HEK293 (cell line): ENCODE results near the gene ACOT7.

Source experiments
- CTCF ChIA-PET: fragments of 350-600 bp; formaldehyde crosslinking; extraction: SDS; loops from one replicate; lab custom pipeline; 2021; ENCODE audit warnings: antibody characterized with exemption; lab: Yijun Ruan, JAX
- POLR2A ChIA-PET: fragments of 300-600 bp; formaldehyde crosslinking; extraction: SDS; loops from one replicate; lab custom pipeline; 2020; ENCODE audit warnings: antibody characterized with exemption, inconsistent platforms; lab: Yijun Ruan, JAX
- H3K27ac ChIP-seq: fragments of 200-500 bp; sonication (Bioruptor generic); 2 replicates; pipeline ENCODE4 v1.5.1; 2014; ENCODE audit warnings: low read depth, low read length, control low read depth, inconsistent platforms; ENCODE audit errors: extremely low read depth
- H3K36me3 ChIP-seq, 2 experiments: fragments of 200-500 bp in 1 of 2; sonication (Bioruptor generic) in 1 of 2; 1 replicate in 1 of 2; 2 replicates in 1 of 2; pipeline ENCODE4 v1.5.1; 2014 to 2017; ENCODE audit warnings: inconsistent platforms in 2 of 2, low read length in 2 of 2; ENCODE audit not compliant: control insufficient read depth in 2 of 2, insufficient read depth in 1 of 2
- H3K4me1 ChIP-seq: fragments of 200-500 bp; sonication (Bioruptor generic); 2 replicates; pipeline ENCODE4 v1.5.1; 2014; ENCODE audit warnings: mild to moderate bottlenecking, low read length, inconsistent platforms; ENCODE audit not compliant: control insufficient read depth, insufficient read depth
- H3K4me3 ChIP-seq: 2 replicates; pipeline ENCODE4 v1.5.1; 2011; ENCODE audit warnings: low read depth, mild to moderate bottlenecking, control low read depth, low read length, moderate library complexity
- H3K9me3 ChIP-seq: fragments of 200-500 bp; sonication (Bioruptor generic); 2 replicates; pipeline ENCODE4 v1.5.1; 2014; ENCODE audit warnings: low read depth, low read length, inconsistent platforms; ENCODE audit not compliant: control insufficient read depth, insufficient read depth
- EGR2 ChIP-seq: fragments of 450-650 bp; formaldehyde crosslinking; IDR thresholded peaks from 2 replicates; pipeline ENCODE4 v1.5.1; 2016; ENCODE audit warnings: low read depth, missing biosample characterization, missing genetic modification characterization
- FEZF1 ChIP-seq: fragments of 450-650 bp; formaldehyde crosslinking; IDR thresholded peaks from 2 replicates; pipeline ENCODE4 v1.5.1; 2016; ENCODE audit warnings: missing biosample characterization, missing genetic modification characterization
- GLIS1 ChIP-seq: fragments of 450-650 bp; formaldehyde crosslinking; IDR thresholded peaks from 2 replicates; pipeline ENCODE4 v1.5.1; 2016; ENCODE audit warnings: missing biosample characterization, missing genetic modification characterization
- KLF1 ChIP-seq: fragments of 450-650 bp; formaldehyde crosslinking; IDR thresholded peaks from 2 replicates; pipeline ENCODE4 v1.5.1; 2016; ENCODE audit warnings: missing biosample characterization, missing genetic modification characterization
- KLF16 ChIP-seq: fragments of 450-650 bp; formaldehyde crosslinking; IDR thresholded peaks from 2 replicates; pipeline ENCODE4 v1.5.1; 2017; ENCODE audit warnings: missing biosample characterization, missing genetic modification characterization
- KLF8 ChIP-seq: fragments of 450-650 bp; formaldehyde crosslinking; IDR thresholded peaks from 2 replicates; pipeline ENCODE4 v1.5.1; 2016; ENCODE audit warnings: missing biosample characterization, missing genetic modification characterization
- SCRT2 ChIP-seq: fragments of 450-650 bp; formaldehyde crosslinking; IDR thresholded peaks from 2 replicates; pipeline ENCODE4 v1.5.1; 2016; ENCODE audit warnings: missing biosample characterization, missing genetic modification characterization
- SETDB1 ChIP-seq: IDR thresholded peaks from one replicate; pipeline ENCODE4 v1.6.1; 2017; ENCODE audit warnings: mild to moderate bottlenecking, low read length, moderate library complexity, mixed read lengths; ENCODE audit not compliant: insufficient read length
- SP2 ChIP-seq: fragments of 450-650 bp; formaldehyde crosslinking; IDR thresholded peaks from 2 replicates; pipeline ENCODE4 v1.5.1; 2016; ENCODE audit warnings: missing biosample characterization, missing genetic modification characterization
- ZEB2 ChIP-seq: fragments of 450-650 bp; formaldehyde crosslinking; IDR thresholded peaks from 2 replicates; pipeline ENCODE4 v1.5.1; 2016; ENCODE audit warnings: missing biosample characterization, missing genetic modification characterization
- ZFHX2 ChIP-seq: fragments of 450-650 bp; formaldehyde crosslinking; conservative IDR thresholded peaks from 2 replicates; pipeline ENCODE4 v1.5.1; 2016; ENCODE audit warnings: missing biosample characterization, missing genetic modification characterization
- ZNF114 ChIP-seq: fragments of 450-650 bp; formaldehyde crosslinking; IDR thresholded peaks from 2 replicates; pipeline ENCODE4 v1.5.0; 2017; ENCODE audit warnings: missing biosample characterization, missing genetic modification characterization
- ZNF138 ChIP-seq: fragments of 450-650 bp; formaldehyde crosslinking; IDR thresholded peaks from 2 replicates; pipeline ENCODE4 v1.5.1; 2016; ENCODE audit warnings: missing biosample characterization, missing genetic modification characterization, borderline replicate concordance
- ZNF221 ChIP-seq: fragments of 450-650 bp; formaldehyde crosslinking; IDR thresholded peaks from 2 replicates; pipeline ENCODE4 v1.5.1; 2017; ENCODE audit warnings: missing biosample characterization, missing genetic modification characterization, borderline replicate concordance
- ZNF248 ChIP-seq: fragments of 450-650 bp; formaldehyde crosslinking; IDR thresholded peaks from 2 replicates; pipeline ENCODE4 v1.5.1; 2017; ENCODE audit warnings: missing biosample characterization, missing genetic modification characterization
- ZNF341 ChIP-seq: fragments of 450-650 bp; formaldehyde crosslinking; IDR thresholded peaks from 2 replicates; pipeline ENCODE4; 2016; ENCODE audit warnings: low read depth, missing biosample characterization, missing genetic modification characterization
- ZNF423 ChIP-seq: fragments of 450-650 bp; formaldehyde crosslinking; IDR thresholded peaks from 2 replicates; pipeline ENCODE4 v1.5.1; 2016; ENCODE audit warnings: missing biosample characterization, missing genetic modification characterization
- ZNF514 ChIP-seq: fragments of 450-650 bp; formaldehyde crosslinking; IDR thresholded peaks from 2 replicates; pipeline ENCODE4 v1.5.1; 2016; ENCODE audit warnings: missing biosample characterization, missing genetic modification characterization
- ZNF558 ChIP-seq: fragments of 450-650 bp; formaldehyde crosslinking; IDR thresholded peaks from 2 replicates; pipeline ENCODE4 v1.5.1; 2016; ENCODE audit warnings: missing biosample characterization, missing genetic modification characterization
- ZNF624 ChIP-seq: fragments of 450-650 bp; formaldehyde crosslinking; IDR thresholded peaks from 2 replicates; pipeline ENCODE4 v1.5.1; 2017; ENCODE audit warnings: missing biosample characterization, missing genetic modification characterization
- ZNF629 ChIP-seq: fragments of 450-650 bp; formaldehyde crosslinking; IDR thresholded peaks from 2 replicates; pipeline ENCODE4 v1.5.1; 2017; ENCODE audit warnings: missing biosample characterization, missing genetic modification characterization
- ZXDB ChIP-seq: fragments of 450-650 bp; formaldehyde crosslinking; IDR thresholded peaks from 2 replicates; pipeline ENCODE4 v1.5.1; 2016; ENCODE audit warnings: missing biosample characterization, missing genetic modification characterization
- TF ChIP-seq, protein P1 (sequence below): IDR thresholded peaks from 2 replicates; pipeline ENCODE4 v1.6.1; 2011; ENCODE audit warnings: mild to moderate bottlenecking, low read depth, low read length, borderline replicate concordance
- TF ChIP-seq, protein P2 (sequence below): fragments of 450-650 bp; formaldehyde crosslinking; IDR thresholded peaks from 2 replicates; pipeline ENCODE4 v1.5.1; 2016; ENCODE audit warnings: missing biosample characterization, missing genetic modification characterization
- TF ChIP-seq, protein P3 (sequence below): fragments of 450-650 bp; formaldehyde crosslinking; IDR thresholded peaks from 2 replicates; pipeline ENCODE4 v1.5.1; 2016; ENCODE audit warnings: missing biosample characterization, missing genetic modification characterization
- TF ChIP-seq, protein P4 (sequence below): fragments of 450-650 bp; formaldehyde crosslinking; IDR thresholded peaks from 2 replicates; pipeline ENCODE4 v1.5.1; 2017; ENCODE audit warnings: missing biosample characterization, missing genetic modification characterization
- TF ChIP-seq, protein P5 (sequence below): fragments of 450-650 bp; IDR thresholded peaks from 2 replicates; pipeline ENCODE4 v1.5.1; 2018; ENCODE audit warnings: missing biosample characterization, mild to moderate bottlenecking, missing genetic modification characterization
- TF ChIP-seq, protein P6 (sequence below): fragments of 450-650 bp; formaldehyde crosslinking; IDR thresholded peaks from 2 replicates; pipeline ENCODE4 v1.5.1; 2017; ENCODE audit warnings: missing biosample characterization, mild to moderate bottlenecking, missing genetic modification characterization, moderate library complexity

Gene ACOT7

DNA sequence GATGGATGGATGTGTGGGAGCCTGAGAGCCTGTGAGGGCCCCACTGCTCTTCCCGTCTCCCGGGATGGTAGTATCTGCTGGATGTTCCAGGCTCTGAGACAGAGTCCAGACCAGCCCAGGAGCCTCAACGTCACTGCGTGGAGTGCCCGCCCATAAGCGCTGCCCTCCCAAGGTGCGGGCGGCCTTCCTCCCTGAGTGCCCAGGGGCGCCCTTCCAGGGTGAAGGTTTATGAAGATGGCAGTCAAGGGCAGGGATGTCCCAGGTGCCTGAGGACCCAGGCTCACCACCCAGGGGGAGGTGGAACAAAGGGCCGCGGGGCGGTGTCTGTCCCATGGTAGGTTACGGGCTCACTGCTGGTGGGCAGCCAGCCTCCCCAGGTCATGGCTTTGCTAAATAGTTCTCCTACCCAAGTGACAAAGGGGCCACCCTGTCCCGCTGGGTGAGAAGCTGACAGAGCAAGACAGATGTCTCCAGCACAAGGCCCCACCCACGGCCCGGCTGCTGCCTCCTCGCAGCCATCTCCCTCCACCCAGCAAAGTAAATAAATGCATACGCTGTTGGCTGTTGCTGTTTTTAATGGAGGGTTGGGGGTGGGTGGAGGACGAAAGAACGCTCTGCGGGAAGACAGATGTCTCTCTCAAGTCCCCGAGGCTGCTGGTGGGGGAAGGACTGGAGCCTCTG, 123.7 kb downstream of the ACOT7 start:
- H3K4me1 ChIP-seq, result peaks cover 36% of the 10 kb centered on the region
- ChIA-PET CTCF (interaction anchor here (2.1 kb wide), 1 partner anchor 23 kb away, joined by 8 read pairs; no protein-coding TSS in a partner anchor), POLR2A (no interaction called here)
- peaks cover 0 to 14% of the 10 kb centered on the region in 2 experiments; a peak in 1 of 3 replicates for H3K36me3 ChIP-seq
- H3K27ac ChIP-seq, result no peak overlapping the region; the same call in 1 of the 2 replicates
- no peak overlapping the region for H3K4me3 ChIP-seq
- no peaks in the 10 kb centered on the region for H3K9me3 ChIP-seq
- TF ChIP-seq, protein P1, sequence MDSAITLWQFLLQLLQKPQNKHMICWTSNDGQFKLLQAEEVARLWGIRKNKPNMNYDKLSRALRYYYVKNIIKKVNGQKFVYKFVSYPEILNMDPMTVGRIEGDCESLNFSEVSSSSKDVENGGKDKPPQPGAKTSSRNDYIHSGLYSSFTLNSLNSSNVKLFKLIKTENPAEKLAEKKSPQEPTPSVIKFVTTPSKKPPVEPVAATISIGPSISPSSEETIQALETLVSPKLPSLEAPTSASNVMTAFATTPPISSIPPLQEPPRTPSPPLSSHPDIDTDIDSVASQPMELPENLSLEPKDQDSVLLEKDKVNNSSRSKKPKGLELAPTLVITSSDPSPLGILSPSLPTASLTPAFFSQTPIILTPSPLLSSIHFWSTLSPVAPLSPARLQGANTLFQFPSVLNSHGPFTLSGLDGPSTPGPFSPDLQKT, result no peak
- TF ChIP-seq GLIS1 (peak; percentile 89), FEZF1 (tag by site-specific recombination) (peak; percentile 67), ZNF114 (tag by site-specific recombination) (no peak), ZNF248 (tag by site-specific recombination) (no peak), KLF16 (no peak), ZNF138 (tag by site-specific recombination) (no peak), KLF1 (tag by site-specific recombination) (peak; percentile 99), SCRT2 (peak; percentile 79), ZNF221 (no peak), SETDB1 (no peak), ZNF558 (tag by site-specific recombination) (no peak), SP2 (tag by site-specific recombination) (peak; percentile 33), ZNF514 (no peak), ZNF341 (peak; percentile 95), ZXDB (tag by site-specific recombination) (no peak), KLF8 (tag by site-specific recombination) (no peak), EGR2 (tag by site-specific recombination) (peak; percentile 98), ZNF629 (tag by site-specific recombination) (no peak), ZNF423 (tag by site-specific recombination) (peak; percentile 63), ZEB2 (0 out of 2 replicates have a peak, but pooled peaks have one; percentile 36), ZNF624 (tag by site-specific recombination) (no peak), ZFHX2 (tag by site-specific recombination) (peak; percentile 98)
- TF ChIP-seq, protein P2, sequence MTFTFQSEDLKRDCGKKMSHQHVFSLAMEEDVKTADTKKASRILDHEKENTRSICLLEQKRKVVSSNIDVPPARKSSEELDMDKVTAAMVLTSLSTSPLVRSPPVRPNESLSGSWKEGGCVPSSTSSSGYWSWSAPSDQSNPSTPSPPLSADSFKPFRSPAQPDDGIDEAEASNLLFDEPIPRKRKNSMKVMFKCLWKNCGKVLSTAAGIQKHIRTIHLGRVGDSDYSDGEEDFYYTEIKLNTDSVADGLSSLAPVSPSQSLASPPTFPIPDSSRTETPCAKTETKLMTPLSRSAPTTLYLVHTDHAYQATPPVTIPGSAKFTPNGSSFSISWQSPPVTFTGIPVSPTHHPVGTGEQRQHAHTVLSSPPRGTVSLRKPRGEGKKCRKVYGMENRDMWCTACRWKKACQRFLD (tag by site-specific recombination), result no peak
- TF ChIP-seq, protein P3, sequence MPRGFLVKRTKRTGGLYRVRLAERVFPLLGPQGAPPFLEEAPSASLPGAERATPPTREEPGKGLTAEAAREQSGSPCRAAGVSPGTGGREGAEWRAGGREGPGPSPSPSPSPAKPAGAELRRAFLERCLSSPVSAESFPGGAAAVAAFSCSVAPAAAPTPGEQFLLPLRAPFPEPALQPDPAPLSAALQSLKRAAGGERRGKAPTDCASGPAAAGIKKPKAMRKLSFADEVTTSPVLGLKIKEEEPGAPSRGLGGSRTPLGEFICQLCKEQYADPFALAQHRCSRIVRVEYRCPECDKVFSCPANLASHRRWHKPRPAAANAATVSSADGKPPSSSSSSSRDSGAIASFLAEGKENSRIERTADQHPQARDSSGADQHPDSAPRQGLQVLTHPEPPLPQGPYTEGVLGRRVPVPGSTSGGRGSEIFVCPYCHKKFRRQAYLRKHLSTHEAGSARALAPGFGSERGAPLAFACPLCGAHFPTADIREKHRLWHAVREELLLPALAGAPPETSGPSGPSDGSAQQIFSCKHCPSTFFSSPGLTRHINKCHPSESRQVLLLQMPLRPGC (tag by site-specific recombination), result no peak
- TF ChIP-seq, protein P4, sequence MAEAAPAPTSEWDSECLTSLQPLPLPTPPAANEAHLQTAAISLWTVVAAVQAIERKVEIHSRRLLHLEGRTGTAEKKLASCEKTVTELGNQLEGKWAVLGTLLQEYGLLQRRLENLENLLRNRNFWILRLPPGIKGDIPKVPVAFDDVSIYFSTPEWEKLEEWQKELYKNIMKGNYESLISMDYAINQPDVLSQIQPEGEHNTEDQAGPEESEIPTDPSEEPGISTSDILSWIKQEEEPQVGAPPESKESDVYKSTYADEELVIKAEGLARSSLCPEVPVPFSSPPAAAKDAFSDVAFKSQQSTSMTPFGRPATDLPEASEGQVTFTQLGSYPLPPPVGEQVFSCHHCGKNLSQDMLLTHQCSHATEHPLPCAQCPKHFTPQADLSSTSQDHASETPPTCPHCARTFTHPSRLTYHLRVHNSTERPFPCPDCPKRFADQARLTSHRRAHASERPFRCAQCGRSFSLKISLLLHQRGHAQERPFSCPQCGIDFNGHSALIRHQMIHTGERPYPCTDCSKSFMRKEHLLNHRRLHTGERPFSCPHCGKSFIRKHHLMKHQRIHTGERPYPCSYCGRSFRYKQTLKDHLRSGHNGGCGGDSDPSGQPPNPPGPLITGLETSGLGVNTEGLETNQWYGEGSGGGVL (tag by site-specific recombination), result peak; percentile 33; the same call in 1 of the 2 replicates
- TF ChIP-seq, protein P5, sequence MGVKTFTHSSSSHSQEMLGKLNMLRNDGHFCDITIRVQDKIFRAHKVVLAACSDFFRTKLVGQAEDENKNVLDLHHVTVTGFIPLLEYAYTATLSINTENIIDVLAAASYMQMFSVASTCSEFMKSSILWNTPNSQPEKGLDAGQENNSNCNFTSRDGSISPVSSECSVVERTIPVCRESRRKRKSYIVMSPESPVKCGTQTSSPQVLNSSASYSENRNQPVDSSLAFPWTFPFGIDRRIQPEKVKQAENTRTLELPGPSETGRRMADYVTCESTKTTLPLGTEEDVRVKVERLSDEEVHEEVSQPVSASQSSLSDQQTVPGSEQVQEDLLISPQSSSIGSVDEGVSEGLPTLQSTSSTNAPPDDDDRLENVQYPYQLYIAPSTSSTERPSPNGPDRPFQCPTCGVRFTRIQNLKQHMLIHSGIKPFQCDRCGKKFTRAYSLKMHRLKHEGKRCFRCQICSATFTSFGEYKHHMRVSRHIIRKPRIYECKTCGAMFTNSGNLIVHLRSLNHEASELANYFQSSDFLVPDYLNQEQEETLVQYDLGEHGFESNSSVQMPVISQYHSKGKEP (tag by site-specific recombination), result no peak
- TF ChIP-seq, protein P6, sequence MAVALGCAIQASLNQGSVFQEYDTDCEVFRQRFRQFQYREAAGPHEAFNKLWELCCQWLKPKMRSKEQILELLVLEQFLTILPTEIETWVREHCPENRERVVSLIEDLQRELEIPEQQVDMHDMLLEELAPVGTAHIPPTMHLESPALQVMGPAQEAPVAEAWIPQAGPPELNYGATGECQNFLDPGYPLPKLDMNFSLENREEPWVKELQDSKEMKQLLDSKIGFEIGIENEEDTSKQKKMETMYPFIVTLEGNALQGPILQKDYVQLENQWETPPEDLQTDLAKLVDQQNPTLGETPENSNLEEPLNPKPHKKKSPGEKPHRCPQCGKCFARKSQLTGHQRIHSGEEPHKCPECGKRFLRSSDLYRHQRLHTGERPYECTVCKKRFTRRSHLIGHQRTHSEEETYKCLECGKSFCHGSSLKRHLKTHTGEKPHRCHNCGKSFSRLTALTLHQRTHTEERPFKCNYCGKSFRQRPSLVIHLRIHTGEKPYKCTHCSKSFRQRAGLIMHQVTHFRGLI (tag by site-specific recombination), result no peak
